GM21515 (cell line): Measurements from ENCODE around the gene TIMM22.
A peak's percentile ranks its signal among the peaks of the same experiment; 100 is the strongest.
"Not testable (repeated sequence)": the region's sequence is repeated elsewhere in the genome, so short reads cannot be mapped to it uniquely, and the experiment has no call there.

Experiments used
- ATAC-seq: cut with Tn5 transposase; IDR thresholded peaks from one replicate; pipeline ENCODE4 v1.9.1; 2021; ENCODE audit not compliant: unreplicated experiment

Gene TIMM22

DNA sequence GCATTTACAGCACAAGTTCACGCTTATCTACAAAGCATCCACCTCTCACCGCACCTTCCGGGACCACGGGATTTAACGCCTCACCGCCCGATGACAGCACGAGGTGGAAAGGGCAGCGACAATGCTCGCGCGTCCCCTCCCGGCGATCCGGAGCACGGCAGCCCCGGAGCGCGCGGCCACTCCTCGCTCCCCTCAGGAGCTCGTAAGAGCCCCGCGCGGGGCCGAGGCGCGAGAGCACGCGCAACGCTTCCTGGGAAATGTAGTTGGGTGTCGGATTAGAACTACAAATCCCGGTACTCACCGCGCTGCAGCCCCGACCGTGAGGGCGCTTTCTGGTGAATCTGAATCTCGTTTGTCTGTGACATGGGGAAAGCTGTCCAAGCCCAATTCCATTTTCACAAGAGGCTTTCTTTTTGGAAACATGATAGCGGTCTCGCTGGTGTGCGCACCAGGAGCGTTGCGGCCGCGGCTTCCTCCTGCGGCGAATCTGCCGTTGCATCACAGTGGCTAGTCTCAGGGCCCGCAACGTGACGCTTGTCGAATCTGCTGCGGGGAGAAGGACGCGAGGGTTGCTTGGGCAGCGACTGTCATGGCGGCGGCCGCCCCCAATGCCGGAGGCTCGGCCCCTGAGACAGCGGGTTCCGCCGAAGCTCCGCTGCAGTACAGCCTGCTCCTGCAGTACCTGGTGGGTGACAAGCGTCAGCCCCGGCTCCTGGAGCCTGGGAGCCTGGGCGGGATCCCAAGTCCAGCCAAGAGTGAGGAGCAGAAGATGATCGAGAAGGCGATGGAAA lies at the start of gene TIMM22:
TIMM22 (plus strand) TSS at position 576 of the 791 bp plus-strand sequence; CDS start at position 590, 14 bp downstream.
- ATAC-seq, result peak; percentile 85

DNA sequence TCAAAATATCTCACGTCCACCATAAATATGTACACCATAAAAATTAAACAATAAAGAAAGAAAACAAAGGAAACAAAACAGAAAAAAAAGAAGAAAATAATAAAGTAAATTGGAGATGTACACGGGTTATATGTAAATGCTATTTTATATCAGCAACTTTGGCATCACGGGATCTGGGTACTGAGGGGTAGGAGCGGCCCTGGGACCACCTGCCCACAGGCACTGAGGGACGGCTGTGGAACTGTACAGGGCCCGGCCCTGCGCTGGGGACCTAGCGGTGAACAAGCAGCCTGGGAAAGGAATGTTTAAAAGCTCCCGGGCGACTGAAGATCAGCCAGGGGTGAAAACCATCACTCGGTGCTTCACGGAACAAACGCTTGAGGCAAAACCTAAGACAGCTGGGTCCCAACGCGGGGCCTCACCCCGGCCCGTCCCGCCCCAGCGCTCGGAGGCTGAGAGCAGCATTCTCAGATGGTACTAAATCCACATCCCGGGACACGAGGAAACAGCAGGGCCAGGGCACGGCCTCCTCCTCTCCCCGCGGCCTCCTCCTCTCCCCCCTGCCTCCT lies 48.6 kb upstream of the TIMM22 start:
- ATAC-seq, result no peak

DNA sequence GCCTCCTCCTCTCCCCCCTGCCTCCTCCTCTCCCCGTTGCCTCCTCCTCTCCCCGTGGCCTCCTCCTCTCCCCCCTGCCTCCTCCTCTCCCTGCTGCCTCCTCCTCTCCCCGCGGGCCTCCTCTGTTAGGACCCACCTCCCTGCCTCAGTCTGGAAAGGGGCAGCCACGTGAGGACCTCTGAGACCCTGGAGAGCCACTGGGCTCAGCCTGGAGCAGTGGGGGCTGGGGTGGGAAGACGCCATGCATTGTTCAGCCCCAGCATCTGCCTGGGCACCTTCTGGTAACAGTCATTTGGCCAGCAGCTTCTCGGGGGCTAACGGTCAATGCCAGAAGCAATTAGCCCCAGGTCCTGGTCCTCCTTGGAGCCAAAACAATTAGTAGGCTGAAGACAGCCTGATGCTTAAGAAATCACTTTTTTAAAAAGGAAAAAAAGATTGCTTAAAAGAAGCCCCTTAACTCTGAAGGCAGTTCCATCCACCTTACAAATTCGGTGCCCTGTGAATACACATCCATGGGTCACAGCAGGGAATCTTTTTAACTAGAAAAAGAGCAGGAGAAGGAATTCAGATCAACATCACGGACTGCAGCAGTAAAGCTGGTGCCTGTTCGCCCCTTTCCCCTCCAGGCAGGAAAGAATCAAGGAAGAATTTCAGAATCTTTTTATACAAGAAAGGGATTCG lies 47.2 kb upstream of the TIMM22 start:
- no peak for ATAC-seq

DNA sequence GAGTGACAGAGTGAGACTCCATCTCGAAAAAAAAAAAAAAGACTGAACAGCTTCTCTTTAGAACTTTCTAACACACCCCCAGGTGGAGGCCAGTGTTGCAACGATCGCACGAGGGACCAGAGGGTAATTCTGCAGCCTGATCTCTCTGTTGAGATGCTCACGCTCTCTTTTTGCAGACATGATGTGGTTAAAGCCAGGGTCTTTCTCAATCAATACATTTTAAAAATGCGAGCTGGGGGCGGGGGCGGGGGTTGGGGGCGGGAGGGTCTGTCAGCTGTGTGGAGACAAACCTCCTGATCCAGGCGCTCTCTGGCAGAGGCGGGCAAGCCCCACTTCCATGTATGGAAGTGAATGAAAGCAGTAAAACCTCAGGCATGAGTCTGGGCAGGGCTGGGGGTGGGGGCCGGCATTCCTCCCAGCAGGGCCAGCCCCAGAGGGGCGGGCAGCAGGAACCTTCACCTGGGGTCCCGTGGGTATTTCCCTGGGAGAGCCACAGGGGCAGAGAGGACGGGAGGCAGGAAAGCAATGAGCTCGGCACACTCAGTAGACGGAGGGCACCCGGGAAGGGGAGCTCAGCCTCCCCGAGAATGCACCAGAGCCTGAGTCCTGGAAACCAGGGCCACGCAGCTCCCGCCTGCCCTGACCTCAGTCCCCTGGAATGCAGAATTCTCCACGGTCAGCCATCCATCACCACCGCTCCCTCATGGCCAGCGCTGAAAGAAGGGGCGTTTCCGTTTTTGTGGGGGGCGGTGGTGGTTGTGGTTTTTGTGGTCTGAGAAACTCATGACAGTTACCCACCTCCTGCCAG lies 45.4 kb upstream of the TIMM22 start:
- no peak for ATAC-seq

DNA sequence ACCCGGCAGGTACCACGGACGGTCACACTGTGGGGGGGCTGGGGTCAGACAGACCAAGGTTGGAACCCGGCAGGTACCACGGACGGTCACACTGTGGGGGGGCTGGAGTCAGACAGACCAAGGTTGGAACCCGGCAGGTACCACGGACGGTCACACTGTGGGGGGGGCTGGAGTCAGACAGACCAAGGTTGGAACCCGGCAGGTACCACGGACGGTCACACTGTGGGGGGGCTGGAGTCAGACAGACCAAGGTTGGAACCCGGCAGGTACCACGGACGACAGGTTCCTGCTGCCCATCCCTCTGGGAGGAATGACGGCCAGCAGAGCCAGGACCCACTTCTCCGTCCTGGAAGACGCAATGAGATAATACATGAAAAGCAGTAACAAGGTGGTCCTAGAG lies 44.3 kb upstream of the TIMM22 start:
- not testable (repeated sequence) for ATAC-seq

DNA sequence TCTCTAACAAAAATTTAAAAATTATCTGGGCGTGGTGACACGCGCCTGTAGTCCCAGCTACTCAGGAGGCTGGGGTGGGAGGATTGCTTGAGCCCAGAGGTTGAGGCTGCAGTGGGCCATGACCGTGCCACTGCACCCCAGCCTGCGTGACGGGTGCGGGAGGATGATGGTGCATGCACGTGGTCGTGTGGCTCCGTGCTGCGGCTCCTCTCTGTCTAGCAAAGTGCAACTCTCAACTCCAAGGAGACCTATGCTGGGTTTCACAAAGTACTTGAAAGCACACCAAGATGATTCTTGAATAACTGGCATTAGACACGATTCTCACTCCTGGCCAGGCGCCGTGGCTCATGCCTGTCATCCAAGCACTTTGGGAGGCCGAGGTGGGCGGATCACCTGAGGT lies 43.2 kb upstream of the TIMM22 start:
- ATAC-seq, result no peak

DNA sequence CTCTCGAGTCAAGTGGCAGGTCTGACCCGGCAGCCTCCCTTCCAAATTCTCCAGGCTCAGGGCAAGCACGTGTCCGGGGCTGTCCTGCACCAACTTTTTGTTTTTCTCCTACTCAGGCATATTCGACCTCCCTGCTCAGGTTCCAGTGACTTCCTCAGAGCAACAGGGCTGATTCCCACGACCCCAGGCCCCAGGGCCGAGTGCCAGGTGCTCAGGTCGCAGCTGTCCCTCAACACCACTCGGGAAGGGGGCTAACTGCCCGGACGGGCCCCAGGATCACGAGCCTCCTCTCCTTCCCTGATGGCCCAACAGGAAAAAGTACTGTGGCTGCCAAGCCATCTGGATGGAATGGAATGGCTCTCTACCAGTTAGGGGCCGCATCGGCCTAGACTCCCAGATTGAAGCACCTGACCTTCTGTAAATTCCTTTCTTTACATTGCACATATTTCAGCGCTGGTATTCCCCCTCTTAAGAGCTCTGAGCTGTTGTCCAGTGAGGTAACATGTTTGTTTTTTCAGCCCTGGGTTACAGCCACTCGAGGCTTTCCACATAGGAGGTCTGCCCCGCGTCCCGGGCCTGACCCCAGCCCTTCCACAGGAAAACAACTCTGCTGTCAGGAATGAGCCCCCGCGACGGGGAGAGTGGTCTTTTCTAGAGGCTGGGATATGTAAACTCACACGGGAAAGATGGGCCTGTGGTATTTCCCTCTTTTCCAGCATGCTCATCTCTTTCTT lies 42.3 kb upstream of the TIMM22 start:
- no peak for ATAC-seq

DNA sequence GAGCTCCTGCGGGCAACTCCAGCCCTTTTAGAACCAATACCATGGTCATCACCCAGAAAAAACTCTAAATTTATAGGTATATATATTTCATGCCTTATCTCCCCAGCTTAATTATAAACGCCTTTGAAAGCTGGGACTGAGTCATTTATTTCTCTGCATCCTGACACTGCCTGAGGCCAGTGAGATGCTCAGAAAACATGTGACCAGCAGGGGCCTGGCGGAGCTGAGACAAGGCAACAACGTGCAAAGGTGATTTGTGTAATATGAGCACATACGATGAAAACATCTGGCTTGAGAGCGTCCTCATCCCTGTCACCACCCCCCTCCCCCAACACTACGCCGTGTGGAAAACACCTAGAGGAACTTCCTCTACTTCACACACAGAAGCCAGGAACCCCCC lies 40.0 kb upstream of the TIMM22 start:
- no peak for ATAC-seq

DNA sequence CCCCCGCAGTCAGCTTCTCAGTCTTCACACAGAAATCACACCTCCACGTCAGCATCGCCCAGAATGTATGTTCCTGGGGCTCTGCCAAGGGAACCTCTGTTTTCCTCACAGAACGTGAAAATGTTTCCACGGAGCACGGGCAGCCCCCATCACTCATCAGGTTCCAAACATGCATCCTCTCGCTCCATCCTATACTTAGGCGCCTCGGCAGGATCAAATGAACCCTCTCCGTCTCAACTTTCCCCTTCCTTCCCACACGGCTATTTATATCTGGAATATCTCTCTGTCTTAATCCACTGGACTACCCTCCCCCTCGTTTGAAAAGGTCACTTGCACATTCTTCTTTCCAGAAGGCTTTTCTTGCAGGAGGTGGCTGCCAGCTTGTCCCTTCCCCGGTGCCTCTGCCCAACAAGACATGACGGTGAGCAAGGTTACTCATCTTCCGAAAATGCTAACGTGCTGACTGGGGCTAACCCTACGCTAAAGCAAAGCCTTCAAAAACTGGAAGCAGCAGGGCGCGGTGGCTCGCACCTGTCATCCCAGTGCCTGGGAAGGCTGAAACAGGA lies 39.0 kb upstream of the TIMM22 start:
- no peak for ATAC-seq

DNA sequence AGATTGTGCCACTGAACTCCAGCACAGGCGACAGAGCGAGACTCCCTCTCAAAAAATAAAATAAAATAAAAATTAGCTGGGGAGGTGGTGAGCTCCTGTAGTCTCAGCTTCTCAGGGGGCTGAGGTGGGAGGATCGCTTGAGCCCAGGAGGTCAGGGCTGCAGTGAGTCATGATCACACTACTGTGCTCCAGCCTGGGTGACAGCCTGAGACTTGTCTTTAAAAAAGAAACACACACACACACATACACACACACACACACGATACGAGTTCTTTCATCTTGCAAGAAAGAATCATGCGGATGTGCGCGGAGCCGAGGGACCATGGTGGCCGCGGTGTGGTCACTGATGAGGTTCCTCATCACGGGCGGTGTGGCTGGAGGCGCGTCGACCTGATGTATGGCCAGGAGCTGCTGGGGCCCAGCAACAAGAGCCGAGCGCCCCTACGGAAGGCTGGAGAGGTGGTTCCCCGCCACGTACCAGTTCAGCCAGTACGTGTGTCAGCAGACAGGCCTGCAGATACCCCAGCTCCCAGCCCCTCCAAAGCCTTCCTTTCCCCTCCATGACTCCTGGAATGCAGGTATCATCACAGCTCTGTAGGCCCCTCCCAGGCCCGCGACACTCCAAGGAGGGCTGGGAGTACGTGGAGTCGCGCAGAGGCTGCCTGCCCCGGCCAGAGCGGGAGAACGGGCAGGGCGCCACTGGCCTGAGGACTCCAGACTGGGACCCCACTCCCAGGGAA lies 38.0 kb upstream of the TIMM22 start:
- no peak for ATAC-seq

DNA sequence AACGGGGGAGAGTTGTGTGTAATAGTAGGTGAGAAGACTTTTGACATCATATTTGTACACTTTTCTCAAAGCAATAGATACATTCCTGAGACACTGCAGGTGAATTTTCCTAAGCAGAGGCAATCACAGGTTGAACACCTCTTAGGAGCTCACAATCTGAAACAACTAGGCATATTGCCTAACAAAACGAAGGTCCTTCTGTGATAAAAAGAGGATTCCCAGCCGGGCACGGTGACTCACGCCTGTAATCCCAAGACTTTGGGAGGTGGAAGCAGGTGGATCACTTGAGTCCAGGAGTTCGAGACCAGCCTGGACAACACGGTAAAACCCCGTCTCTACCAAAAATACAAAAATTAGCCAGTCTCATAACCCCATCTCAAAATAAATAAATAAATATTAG lies 34.8 kb upstream of the TIMM22 start:
- ATAC-seq, result no peak

DNA sequence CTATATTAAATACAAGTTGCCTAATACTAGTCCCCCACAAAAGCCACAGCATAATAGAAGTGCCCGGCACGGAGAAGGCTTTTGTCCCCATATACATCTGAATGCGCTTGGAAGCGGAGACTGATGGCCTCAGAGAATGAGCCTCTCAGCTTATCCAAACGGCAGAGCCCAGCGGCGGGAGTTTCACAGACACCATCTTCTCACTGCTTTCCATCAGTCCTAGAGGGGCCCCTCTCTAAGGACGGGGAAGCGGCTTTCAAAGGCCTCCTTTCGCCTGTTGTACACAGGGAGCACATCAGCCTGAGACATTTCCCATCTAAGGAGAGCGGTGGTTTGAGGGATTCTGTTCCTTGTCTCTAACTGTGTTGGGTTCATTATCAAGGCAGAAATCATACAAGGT lies 34.3 kb upstream of the TIMM22 start:
- no peak for ATAC-seq

DNA sequence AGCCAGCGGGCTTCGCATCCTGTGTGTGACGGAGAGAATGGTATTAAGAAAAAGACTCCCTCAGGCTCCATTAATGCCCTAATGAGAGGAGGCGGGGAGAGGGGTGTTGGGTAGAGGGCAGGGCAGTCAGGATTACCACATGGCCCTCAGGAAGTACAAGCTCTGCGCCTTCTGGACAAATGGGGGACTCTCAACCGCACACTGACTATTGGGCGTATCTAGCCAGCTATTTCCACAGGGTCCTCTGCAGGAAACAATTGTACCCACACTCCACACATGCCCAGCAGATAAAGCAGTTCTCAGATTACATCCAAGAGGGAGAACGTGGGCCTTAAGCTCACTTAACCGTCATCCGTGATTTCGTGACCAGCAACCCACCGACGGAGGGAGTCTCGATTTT lies 32.1 kb upstream of the TIMM22 start:
- ATAC-seq, result no peak

DNA sequence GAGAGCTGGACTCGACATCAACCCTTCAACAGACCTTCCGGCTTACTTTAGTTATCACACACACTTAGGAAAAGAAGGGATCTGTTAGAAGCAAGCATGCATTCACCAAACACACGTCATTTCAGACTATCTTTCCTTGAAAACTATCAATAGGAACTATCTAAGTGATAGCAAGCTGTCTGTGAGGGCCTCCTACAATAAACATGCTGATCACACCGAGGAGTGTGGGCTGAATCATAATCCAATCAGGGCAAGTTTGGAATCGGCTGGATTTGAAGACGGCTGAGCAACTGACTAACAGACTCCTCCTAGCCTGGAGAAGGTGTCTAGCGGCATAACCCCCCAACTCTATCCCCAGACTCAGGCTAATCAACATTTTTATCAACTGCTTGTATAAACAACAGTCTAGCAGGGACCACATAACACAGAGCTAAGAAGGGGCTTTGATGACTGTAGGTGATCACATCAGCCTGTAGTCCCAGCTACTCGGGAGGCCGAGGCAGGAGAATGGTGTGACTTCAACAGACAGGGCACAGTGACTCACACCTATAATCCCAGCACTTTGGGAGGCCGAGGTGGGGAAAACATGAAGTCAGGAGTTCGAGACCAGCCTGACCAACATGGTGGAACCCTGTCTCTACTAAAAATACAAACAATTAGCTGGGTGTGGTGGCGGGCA lies 31.5 kb upstream of the TIMM22 start:
- ATAC-seq, result no peak

DNA sequence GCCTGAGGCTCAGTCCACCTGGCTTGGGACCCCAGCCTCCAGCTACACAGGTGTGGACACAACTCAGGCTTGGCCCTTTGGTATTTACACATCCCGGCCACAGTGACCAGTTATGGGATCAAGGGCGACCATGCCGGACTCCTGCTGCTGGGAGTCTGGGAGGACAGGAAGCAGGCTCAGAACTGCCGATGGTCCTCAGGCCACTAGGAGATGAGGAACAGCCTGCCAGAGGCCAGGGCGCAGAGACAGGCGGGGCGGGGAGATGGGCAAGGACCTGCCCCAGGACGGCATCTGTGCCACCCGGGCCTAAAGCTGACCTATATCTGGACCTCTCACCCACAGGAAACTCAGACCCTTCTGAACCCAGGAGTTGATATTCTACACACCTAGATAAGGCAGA lies 29.8 kb upstream of the TIMM22 start:
- no peak for ATAC-seq

DNA sequence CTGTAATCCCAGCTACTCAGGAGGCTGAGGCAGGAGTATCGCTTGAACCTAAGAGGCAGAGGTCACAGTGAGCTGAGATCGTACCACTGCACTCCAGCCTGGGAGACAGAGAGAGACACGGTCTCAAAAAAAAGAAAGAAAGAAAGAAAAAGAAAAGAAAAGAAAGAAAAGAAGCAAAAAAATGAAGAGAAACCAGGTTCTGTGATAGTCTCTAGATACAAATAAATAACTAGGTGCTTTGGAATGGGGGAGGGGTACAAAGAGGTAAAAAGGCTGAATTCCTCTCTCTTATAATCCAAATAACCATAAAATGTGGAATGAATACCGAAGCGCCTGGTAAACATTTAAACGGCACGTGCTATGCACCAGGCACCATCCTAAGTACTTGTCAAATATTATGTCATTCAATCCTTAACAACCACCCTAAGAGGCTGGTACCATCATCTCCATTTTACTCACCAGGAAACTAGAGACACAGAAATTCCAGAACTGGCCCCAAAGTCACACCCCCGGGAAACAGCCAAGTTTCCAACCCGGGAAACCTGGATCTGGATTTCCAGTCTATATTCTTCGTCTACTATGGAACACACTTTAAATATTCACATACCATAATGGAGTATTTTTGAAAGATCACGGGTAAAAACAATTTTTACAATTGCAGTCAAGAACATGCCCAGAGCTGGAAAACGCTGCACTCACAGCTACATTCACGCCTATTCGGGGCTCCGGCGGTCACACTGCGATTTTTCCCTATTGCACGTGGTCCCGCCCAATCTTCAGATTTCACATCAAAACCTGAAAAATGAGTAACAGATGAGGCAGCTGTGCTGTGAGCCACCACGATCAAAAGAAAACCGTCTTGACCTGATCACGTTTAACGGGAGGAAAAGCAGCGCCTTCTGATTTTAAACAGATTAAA lies 27.9 kb upstream of the TIMM22 start:
- ATAC-seq, result no peak

DNA sequence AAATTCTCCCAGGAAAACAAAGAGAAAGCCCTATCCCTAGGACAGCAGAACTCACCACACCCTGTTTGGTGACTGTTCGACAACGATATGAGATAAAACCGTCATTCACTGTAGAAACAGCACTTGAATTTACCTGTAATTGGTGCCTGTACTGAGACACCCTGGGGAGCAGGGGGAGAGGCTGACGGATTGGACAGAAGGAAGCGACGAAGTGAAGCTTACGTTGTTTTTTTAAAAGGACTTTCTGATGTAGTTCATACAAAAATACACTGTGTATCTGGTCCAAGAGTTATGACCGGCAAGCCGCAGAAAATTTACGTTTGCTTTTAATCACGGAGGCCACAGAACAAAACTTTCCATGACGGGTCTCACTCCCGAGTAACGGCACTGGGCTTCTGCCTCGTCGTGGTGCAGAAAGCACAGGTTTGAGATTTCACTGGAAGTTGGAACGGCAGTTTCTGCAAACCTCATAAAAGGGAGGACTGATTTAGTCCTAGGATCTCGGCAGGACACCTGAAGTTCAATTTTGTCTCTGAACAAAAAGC lies 27.0 kb upstream of the TIMM22 start:
- no peak for ATAC-seq

DNA sequence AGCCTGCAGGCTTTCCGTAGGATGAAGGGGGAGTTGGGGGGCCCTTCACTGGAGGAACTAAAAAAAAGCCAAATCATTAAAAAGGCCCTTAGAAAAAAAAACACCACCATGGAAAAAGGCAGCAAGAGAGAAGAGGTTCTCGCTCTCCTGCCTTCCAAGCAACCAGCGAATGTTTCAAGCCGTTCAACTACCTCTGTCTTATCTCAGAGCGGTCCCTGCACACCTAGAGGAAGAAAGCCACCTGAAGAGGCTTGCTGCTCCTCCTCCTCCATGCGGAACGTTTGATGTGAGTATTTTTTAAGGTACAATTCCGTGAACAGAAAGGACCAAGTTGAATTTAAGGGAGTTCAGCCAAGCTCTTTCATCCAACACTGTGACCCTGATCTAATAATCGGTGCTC lies 26.6 kb upstream of the TIMM22 start:
- ATAC-seq, result no peak
